ENCODE results near the gene KCNJ15.

- TF ChIP-seq POLR2A (IDR thresholded peaks at IDR 0.05) (no peak), CTCF (IDR thresholded peaks at IDR 0.05) (no peak)
Measured at GRCh38 chr21:38297871-38298270, 41.1 kb downstream of the KCNJ15 start.
